DMS53 (cell line): ENCODE data around the gene WDFY4.
"Not testable (repeated sequence)": the region's sequence is repeated elsewhere in the genome, so short reads cannot be mapped to it uniquely, and the experiment has no call there.

Experiments
- DNase-seq: peaks from one replicate; lab custom pipeline; 2025; lab: John Stamatoyannopoulos, UW

Gene WDFY4

GRCh38 chr10:48684792-48685623 lies at the start of gene WDFY4:
Gene WDFY4, plus strand, starts transcription at chr10:48684873. Its CDS starts 24,860 bp downstream, at chr10:48709733.
- no peak for DNase-seq

GRCh38 chr10:48634984-48635557 lies 49.6 kb upstream of the WDFY4 start:
- DNase-seq: no peak

- no peak for DNase-seq
Observed at GRCh38 chr10:48636231-48636630, 48.4 kb upstream of the WDFY4 start.

GRCh38 chr10:48636901-48637300 lies 47.8 kb upstream of the WDFY4 start:
- DNase-seq: no peak

GRCh38 chr10:48638158-48638557 lies 46.5 kb upstream of the WDFY4 start:
- DNase-seq: no peak

GRCh38 chr10:48638739-48639527 lies 45.7 kb upstream of the WDFY4 start:
- no peak for DNase-seq

- DNase-seq: no peak
Observed at GRCh38 chr10:48639632-48640031, 45.0 kb upstream of the WDFY4 start.

GRCh38 chr10:48640326-48640725 lies 44.3 kb upstream of the WDFY4 start:
- no peak for DNase-seq

- DNase-seq: not testable (repeated sequence)
Observed at GRCh38 chr10:48641099-48641690, 43.5 kb upstream of the WDFY4 start.

- no peak for DNase-seq
Observed at GRCh38 chr10:48645600-48645999, 39.1 kb upstream of the WDFY4 start.

GRCh38 chr10:48647073-48647472 lies 37.6 kb upstream of the WDFY4 start:
- not testable (repeated sequence) for DNase-seq

GRCh38 chr10:48648172-48648942 lies 36.3 kb upstream of the WDFY4 start:
- DNase-seq: no peak

GRCh38 chr10:48649349-48649944 lies 35.2 kb upstream of the WDFY4 start:
- no peak for DNase-seq

- DNase-seq: peak; percentile 81
Observed at GRCh38 chr10:48651293-48651692, 33.4 kb upstream of the WDFY4 start.

- DNase-seq: peak; percentile 38
Observed at GRCh38 chr10:48651839-48652238, 32.8 kb upstream of the WDFY4 start.

- no peak for DNase-seq
Observed at GRCh38 chr10:48652344-48652743, 32.3 kb upstream of the WDFY4 start.

GRCh38 chr10:48653347-48653746 lies 31.3 kb upstream of the WDFY4 start:
- no peak for DNase-seq

GRCh38 chr10:48653944-48654698 lies 30.6 kb upstream of the WDFY4 start:
- DNase-seq: peak; percentile 9

GRCh38 chr10:48655411-48656240 lies 29.0 kb upstream of the WDFY4 start:
- DNase-seq: peak; percentile 87
